Ishikawa (cell line): ENCODE data around the gene PROZ.

Experiments
- CEBPB ChIP-seq: IDR thresholded peaks from 2 replicates; pipeline ENCODE4 v1.6.1; 2012
- CREB1 ChIP-seq: IDR thresholded peaks from 2 replicates; pipeline ENCODE4 v1.6.1; 2012; ENCODE audit warnings: low read depth
- EGR1 ChIP-seq: IDR thresholded peaks from 2 replicates; pipeline ENCODE4 v1.6.1; 2012
- EP300 ChIP-seq: IDR thresholded peaks from 2 replicates; pipeline ENCODE4 v1.6.1; 2012; ENCODE audit warnings: borderline replicate concordance
- FOXM1 ChIP-seq: IDR thresholded peaks from 2 replicates; pipeline ENCODE4 v1.6.1; 2012; ENCODE audit warnings: low read depth, borderline replicate concordance
- NFIC ChIP-seq: IDR thresholded peaks from 2 replicates; pipeline ENCODE4 v1.6.1; 2012
- RAD21 ChIP-seq: IDR thresholded peaks from 2 replicates; pipeline ENCODE4 v1.6.1; 2012; ENCODE audit warnings: low read depth
- TAF1 ChIP-seq: IDR thresholded peaks from 2 replicates; pipeline ENCODE4 v1.6.1; 2012; ENCODE audit warnings: low read depth, mild to moderate bottlenecking
- YY1 ChIP-seq: IDR thresholded peaks from 2 replicates; pipeline ENCODE4 v1.6.1; 2012; ENCODE audit warnings: low read depth
- ZBTB7A ChIP-seq: IDR thresholded peaks from 2 replicates; pipeline ENCODE4 v1.6.1; 2012; ENCODE audit warnings: low read depth
- TF ChIP-seq, protein P1 (sequence below): IDR thresholded peaks from 2 replicates; pipeline ENCODE4 v1.6.1; 2012; ENCODE audit warnings: low read depth, mild to moderate bottlenecking
- TF ChIP-seq, protein P2 (sequence below): IDR thresholded peaks from 2 replicates; pipeline ENCODE4 v1.6.1; 2012
- TF ChIP-seq, protein P3 (sequence below): IDR thresholded peaks from 2 replicates; pipeline ENCODE4 v1.6.1; 2012

DNA sequence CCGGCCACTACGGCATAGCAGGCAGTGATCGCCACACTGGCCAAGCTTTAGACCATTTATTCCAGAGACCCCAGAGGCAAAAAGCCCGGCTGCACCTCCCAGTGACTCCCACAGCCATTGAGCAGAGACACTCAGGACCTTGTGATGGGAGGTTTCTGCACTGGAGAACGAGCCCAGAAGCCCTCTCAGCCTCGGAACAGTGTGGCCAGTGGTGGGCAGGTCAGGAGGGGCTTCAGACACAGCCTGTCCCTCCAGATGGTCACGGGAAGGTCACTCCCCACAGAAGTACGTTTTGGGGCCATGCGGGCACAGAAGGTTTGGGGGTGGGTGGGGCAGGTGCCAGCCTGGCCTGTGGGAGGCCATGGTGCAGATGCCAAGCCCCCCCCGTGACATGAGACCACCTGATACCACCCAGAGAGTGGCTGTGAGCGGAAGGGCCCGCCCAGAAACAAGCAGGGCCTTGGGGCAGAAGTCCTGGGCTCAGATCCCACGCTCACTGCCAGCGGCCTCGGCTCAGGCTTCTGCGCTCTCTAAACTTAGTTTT, 36.4 kb upstream of the PROZ start:
- TF ChIP-seq, protein P1, sequence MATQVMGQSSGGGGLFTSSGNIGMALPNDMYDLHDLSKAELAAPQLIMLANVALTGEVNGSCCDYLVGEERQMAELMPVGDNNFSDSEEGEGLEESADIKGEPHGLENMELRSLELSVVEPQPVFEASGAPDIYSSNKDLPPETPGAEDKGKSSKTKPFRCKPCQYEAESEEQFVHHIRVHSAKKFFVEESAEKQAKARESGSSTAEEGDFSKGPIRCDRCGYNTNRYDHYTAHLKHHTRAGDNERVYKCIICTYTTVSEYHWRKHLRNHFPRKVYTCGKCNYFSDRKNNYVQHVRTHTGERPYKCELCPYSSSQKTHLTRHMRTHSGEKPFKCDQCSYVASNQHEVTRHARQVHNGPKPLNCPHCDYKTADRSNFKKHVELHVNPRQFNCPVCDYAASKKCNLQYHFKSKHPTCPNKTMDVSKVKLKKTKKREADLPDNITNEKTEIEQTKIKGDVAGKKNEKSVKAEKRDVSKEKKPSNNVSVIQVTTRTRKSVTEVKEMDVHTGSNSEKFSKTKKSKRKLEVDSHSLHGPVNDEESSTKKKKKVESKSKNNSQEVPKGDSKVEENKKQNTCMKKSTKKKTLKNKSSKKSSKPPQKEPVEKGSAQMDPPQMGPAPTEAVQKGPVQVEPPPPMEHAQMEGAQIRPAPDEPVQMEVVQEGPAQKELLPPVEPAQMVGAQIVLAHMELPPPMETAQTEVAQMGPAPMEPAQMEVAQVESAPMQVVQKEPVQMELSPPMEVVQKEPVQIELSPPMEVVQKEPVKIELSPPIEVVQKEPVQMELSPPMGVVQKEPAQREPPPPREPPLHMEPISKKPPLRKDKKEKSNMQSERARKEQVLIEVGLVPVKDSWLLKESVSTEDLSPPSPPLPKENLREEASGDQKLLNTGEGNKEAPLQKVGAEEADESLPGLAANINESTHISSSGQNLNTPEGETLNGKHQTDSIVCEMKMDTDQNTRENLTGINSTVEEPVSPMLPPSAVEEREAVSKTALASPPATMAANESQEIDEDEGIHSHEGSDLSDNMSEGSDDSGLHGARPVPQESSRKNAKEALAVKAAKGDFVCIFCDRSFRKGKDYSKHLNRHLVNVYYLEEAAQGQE = no peak
- no peak for TF ChIP-seq RAD21
- no peak for TF ChIP-seq YY1
- no peak for TF ChIP-seq EP300
- no peak for TF ChIP-seq CREB1
- no peak for TF ChIP-seq NFIC
- no peak for TF ChIP-seq ZBTB7A
- TF ChIP-seq EGR1 = no peak
- no peak for TF ChIP-seq CEBPB
- TF ChIP-seq, protein P2, sequence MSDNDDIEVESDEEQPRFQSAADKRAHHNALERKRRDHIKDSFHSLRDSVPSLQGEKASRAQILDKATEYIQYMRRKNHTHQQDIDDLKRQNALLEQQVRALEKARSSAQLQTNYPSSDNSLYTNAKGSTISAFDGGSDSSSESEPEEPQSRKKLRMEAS = no peak
- no peak for TF ChIP-seq TAF1
- TF ChIP-seq FOXM1 = no peak
- TF ChIP-seq, protein P3, sequence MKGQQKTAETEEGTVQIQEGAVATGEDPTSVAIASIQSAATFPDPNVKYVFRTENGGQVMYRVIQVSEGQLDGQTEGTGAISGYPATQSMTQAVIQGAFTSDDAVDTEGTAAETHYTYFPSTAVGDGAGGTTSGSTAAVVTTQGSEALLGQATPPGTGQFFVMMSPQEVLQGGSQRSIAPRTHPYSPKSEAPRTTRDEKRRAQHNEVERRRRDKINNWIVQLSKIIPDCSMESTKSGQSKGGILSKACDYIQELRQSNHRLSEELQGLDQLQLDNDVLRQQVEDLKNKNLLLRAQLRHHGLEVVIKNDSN = no peak
